ENCODE measurements around the gene DDX39A. TPM values are rescaled to one million over a fixed set of nuclear protein-coding genes. Genes with fewer than 3 reads are reported as not detected.

DDX39A gene
- polyA plus RNA-seq, 1 experiment = 64.0 TPM

GRCh38 chr19:14371301-14371821, 47.8 kb downstream of the DDX39A start:
- H3K36me3 ChIP-seq (ENCODE audit: control insufficient read depth, insufficient read depth, low read length) = no peaks in the 10 kb centered on the region
- DNase-seq (ENCODE audit: low read depth) = no peak
- H3K4me3 ChIP-seq (ENCODE audit: low read depth, low read length) = no peak overlapping the region
- H3K27me3 ChIP-seq (ENCODE audit: control insufficient read depth, insufficient read depth, low read length) = no peaks in the 10 kb centered on the region
- ChIA-PET POLR2A (no interaction called here), CTCF (interaction anchor here (1.3 kb wide), 1 partner anchor 22 kb away, joined by 3 read pairs; no protein-coding TSS in a partner anchor)
- no peak for TF ChIP-seq CTCF (IDR thresholded peaks at IDR 0.05; ENCODE audit: insufficient read depth, low read depth, low read length)

GRCh38 chr19:14370940-14371280, 48.2 kb downstream of the DDX39A start:
- no peak for TF ChIP-seq CTCF (IDR thresholded peaks at IDR 0.05; ENCODE audit: insufficient read depth, low read depth, low read length)
- Histone ChIP-seq H3K4me3 (ENCODE audit: low read depth, low read length) (no peak overlapping the region), H3K27me3 (ENCODE audit: control insufficient read depth, insufficient read depth, low read length) (no peaks in the 10 kb centered on the region), H3K36me3 (ENCODE audit: control insufficient read depth, insufficient read depth, low read length) (no peaks in the 10 kb centered on the region)
- POLR2A ChIA-PET = no interaction called here
- no peak for DNase-seq (ENCODE audit: low read depth)
- CTCF ChIA-PET = interaction anchor here (1.3 kb wide), 1 partner anchor 21 kb away, joined by 3 read pairs; no protein-coding TSS in a partner anchor

GRCh38 chr19:14370169-14370939, 48.8 kb downstream of the DDX39A start:
- Histone ChIP-seq H3K27me3 (ENCODE audit: control insufficient read depth, insufficient read depth, low read length) (no peaks in the 10 kb centered on the region), H3K4me3 (ENCODE audit: low read depth, low read length) (no peak overlapping the region), H3K36me3 (ENCODE audit: control insufficient read depth, insufficient read depth, low read length) (no peaks in the 10 kb centered on the region)
- DNase-seq (ENCODE audit: low read depth) = no peak
- ChIA-PET CTCF (no interaction called here), POLR2A (no interaction called here)
- no peak for TF ChIP-seq CTCF (IDR thresholded peaks at IDR 0.05; ENCODE audit: insufficient read depth, low read depth, low read length)

GRCh38 chr19:14369399-14370168, 49.6 kb downstream of the DDX39A start:
- ChIA-PET POLR2A (no interaction called here), CTCF (no interaction called here)
- Histone ChIP-seq H3K4me3 (ENCODE audit: low read depth, low read length) (no peak overlapping the region), H3K36me3 (ENCODE audit: control insufficient read depth, insufficient read depth, low read length) (no peaks in the 10 kb centered on the region), H3K27me3 (ENCODE audit: control insufficient read depth, insufficient read depth, low read length) (no peaks in the 10 kb centered on the region)
- no peak for DNase-seq (ENCODE audit: low read depth)
- TF ChIP-seq CTCF (IDR thresholded peaks at IDR 0.05; ENCODE audit: insufficient read depth, low read depth, low read length) = no peak

- H3K36me3 ChIP-seq (ENCODE audit: control insufficient read depth, insufficient read depth, low read length) = no peaks in the 10 kb centered on the region
- ChIA-PET CTCF (no interaction called here), POLR2A (no interaction called here)
- no peak overlapping the region for H3K4me3 ChIP-seq (ENCODE audit: low read depth, low read length)
- no peak for DNase-seq (ENCODE audit: low read depth)
- H3K27me3 ChIP-seq (ENCODE audit: control insufficient read depth, insufficient read depth, low read length) = no peaks in the 10 kb centered on the region
- no peak for TF ChIP-seq CTCF (IDR thresholded peaks at IDR 0.05; ENCODE audit: insufficient read depth, low read depth, low read length)
Observed at GRCh38 chr19:14368011-14368513, 51.1 kb downstream of the DDX39A start.

Data from BJ (cell line).